SU-DHL-6 (cell line): ENCODE results near the gene RPL39L.

Experiments
- H2AFZ ChIP-seq: fragments of 200-600 bp; sonication (generic); 2 replicates; pipeline ENCODE4 v1.6.1; 2014; ENCODE audit warnings: low read depth, mild to moderate bottlenecking, moderate library complexity, mixed read lengths, antibody characterized with exemption, low read length; ENCODE audit not compliant: severe bottlenecking
- H3F3A ChIP-seq: fragments of 200-600 bp; shearing (Covaris generic); 2 replicates; pipeline ENCODE4 v1.6.0; 2016; ENCODE audit warnings: antibody characterized with exemption, mild to moderate bottlenecking; ENCODE audit not compliant: insufficient read depth
- H3K27ac ChIP-seq: fragments of 200-600 bp; sonication (generic); 2 replicates; pipeline ENCODE4 v1.5.1; 2016; ENCODE audit warnings: low read depth, mild to moderate bottlenecking, low read length, moderate library complexity, mixed read lengths
- H3K27me3 ChIP-seq: fragments of 200-600 bp; sonication (generic), shearing (Covaris generic); 2 replicates; pipeline ENCODE4 v1.6.0; 2014; ENCODE audit warnings: mild to moderate bottlenecking, low read length
- H3K36me3 ChIP-seq: fragments of 200-600 bp; sonication (generic); 2 replicates; pipeline ENCODE4 v1.6.1; 2014; ENCODE audit warnings: mild to moderate bottlenecking, low read length, mixed read lengths
- H3K4me2 ChIP-seq: fragments of 300-600, 200-600 bp; shearing (Covaris generic), sonication (generic); 2 replicates; pipeline ENCODE4 v1.6.0; 2014; ENCODE audit warnings: low read length, low read depth, mild to moderate bottlenecking; ENCODE audit not compliant: poor library complexity, severe bottlenecking
- H3K4me3 ChIP-seq: fragments of 200-600 bp; sonication (generic); 2 replicates; pipeline ENCODE4 v1.5.1; 2014; ENCODE audit warnings: antibody characterized with exemption, low read length, mild to moderate bottlenecking, mixed read lengths; ENCODE audit not compliant: insufficient read depth, poor library complexity, severe bottlenecking
- H3K79me2 ChIP-seq: fragments of 200-600 bp; sonication (generic); 2 replicates; pipeline ENCODE4 v1.6.1; 2014; ENCODE audit warnings: mild to moderate bottlenecking, low read length, moderate library complexity; ENCODE audit not compliant: insufficient read depth
- H3K9ac ChIP-seq: fragments of 200-600 bp; sonication (generic); 2 replicates; pipeline ENCODE4 v1.7.0; 2014; ENCODE audit warnings: mild to moderate bottlenecking, low read length
- H3K9me2 ChIP-seq: fragments of 200-600 bp; sonication (generic); replicated peaks from 2 replicates; pipeline ENCODE4 v1.6.1; 2014; ENCODE audit warnings: low read length; ENCODE audit not compliant: insufficient read depth
- H3K9me3 ChIP-seq: fragments of 200-600 bp; sonication (generic); 2 replicates; pipeline ENCODE4 v1.6.1; 2014; ENCODE audit warnings: low read length, mixed read lengths; ENCODE audit not compliant: insufficient read depth
- H4K20me1 ChIP-seq: fragments of 200-600 bp; sonication (generic); 2 replicates; pipeline ENCODE4 v1.6.1; 2014; ENCODE audit warnings: low read depth, mild to moderate bottlenecking, antibody characterized with exemption, low read length, moderate library complexity, mixed read lengths
- CTCF ChIP-seq: fragments of 200-600 bp; sonication (generic); IDR thresholded peaks from one replicate; pipeline ENCODE4 v1.5.1; 2017; ENCODE audit warnings: antibody characterized with exemption, mild to moderate bottlenecking, low read length, moderate library complexity; ENCODE audit not compliant: insufficient read depth, poor library complexity, severe bottlenecking
- EZH2phosphoT487 ChIP-seq: fragments of 200-600 bp; sonication (generic), shearing (Covaris generic); conservative IDR thresholded peaks from 2 replicates; pipeline ENCODE4 v1.6.1; 2018; ENCODE audit warnings: mild to moderate bottlenecking, antibody characterized with exemption, low read length, moderate library complexity, mixed read lengths

The RPL39L gene

GRCh38 chr3:187105700-187106099, 33.6 kb downstream of the RPL39L start:
- TF ChIP-seq EZH2phosphoT487: no peak
- no peak for TF ChIP-seq CTCF
- no peaks in the 10 kb centered on the region for H3F3A ChIP-seq
- no peaks in the 10 kb centered on the region for H3K36me3 ChIP-seq
- no peaks in the 10 kb centered on the region for H4K20me1 ChIP-seq
- H3K27ac ChIP-seq: no peak overlapping the region
- H2AFZ ChIP-seq: no peak overlapping the region
- no peak overlapping the region for H3K9ac ChIP-seq
- H3K9me2 ChIP-seq: no peaks in the 10 kb centered on the region
- no peaks in the 10 kb centered on the region for H3K79me2 ChIP-seq
- no peak overlapping the region for H3K4me2 ChIP-seq
- H3K4me3 ChIP-seq: no peak overlapping the region
- no peaks in the 10 kb centered on the region for H3K9me3 ChIP-seq
- H3K27me3 ChIP-seq: no peaks in the 10 kb centered on the region

GRCh38 chr3:187104933-187105332, 34.4 kb downstream of the RPL39L start:
- Histone ChIP-seq H3F3A (no peaks in the 10 kb centered on the region), H3K9me2 (no peaks in the 10 kb centered on the region), H2AFZ (no peak overlapping the region), H3K36me3 (no peaks in the 10 kb centered on the region), H3K27ac (no peak overlapping the region), H3K9ac (no peak overlapping the region), H4K20me1 (no peaks in the 10 kb centered on the region), H3K27me3 (no peaks in the 10 kb centered on the region), H3K79me2 (no peaks in the 10 kb centered on the region), H3K4me3 (no peak overlapping the region), H3K9me3 (no peaks in the 10 kb centered on the region), H3K4me2 (no peak overlapping the region)
- TF ChIP-seq CTCF (no peak), EZH2phosphoT487 (no peak)

- H3K27ac ChIP-seq: no peak overlapping the region
- H3K27me3 ChIP-seq: no peaks in the 10 kb centered on the region
- TF ChIP-seq CTCF (no peak), EZH2phosphoT487 (no peak)
- no peaks in the 10 kb centered on the region for H3K9me2 ChIP-seq
- no peaks in the 10 kb centered on the region for H4K20me1 ChIP-seq
- no peak overlapping the region for H3K4me2 ChIP-seq
- no peaks in the 10 kb centered on the region for H3F3A ChIP-seq
- no peak overlapping the region for H2AFZ ChIP-seq
- no peaks in the 10 kb centered on the region for H3K9me3 ChIP-seq
- no peaks in the 10 kb centered on the region for H3K36me3 ChIP-seq
- H3K79me2 ChIP-seq: no peaks in the 10 kb centered on the region
- H3K4me3 ChIP-seq: no peak overlapping the region
- H3K9ac ChIP-seq: no peak overlapping the region
Observed at GRCh38 chr3:187104342-187104741, 35.0 kb downstream of the RPL39L start.
